SK-N-SH treated with all-trans-retinoic acid at 6 μM for 48 hours (cell line): Measurements from ENCODE around the gene ZNF230.

Experiments used
- ATAC-seq: fragments of 200-7000 bp; cut with Tn5 transposase; 3 replicates; pipeline ENCODE4 v1.9.1; 2020; ENCODE audit warnings: mild to moderate bottlenecking, moderate library complexity
- ARNTL ChIP-seq: fragments of 450-650 bp; formaldehyde crosslinking; IDR thresholded peaks from 2 replicates; pipeline ENCODE4 v1.5.0; 2020; ENCODE audit warnings: low read depth, mild to moderate bottlenecking, moderate library complexity, borderline replicate concordance
- CSDC2 ChIP-seq: fragments of 250-450 bp; sonication (Bioruptor Pico); IDR thresholded peaks from 2 replicates; pipeline ENCODE4 v1.5.0; 2020; ENCODE audit warnings: mild to moderate bottlenecking, moderate library complexity
- CSRNP3 ChIP-seq: fragments of 250-450 bp; sonication (Bioruptor Pico); IDR thresholded peaks from 2 replicates; pipeline ENCODE4 v1.5.1; 2021; ENCODE audit warnings: mild to moderate bottlenecking, moderate library complexity
- ESRRG ChIP-seq: fragments of 250-450 bp; sonication (Bioruptor Pico); IDR thresholded peaks from 2 replicates; pipeline ENCODE4 v1.6.1; 2021; ENCODE audit warnings: mild to moderate bottlenecking
- ISL1 ChIP-seq: fragments of 250-450 bp; sonication (Bioruptor Pico); IDR thresholded peaks from 2 replicates; pipeline ENCODE4 v2.1.2; 2022; ENCODE audit warnings: mild to moderate bottlenecking, moderate library complexity
- OSR1 ChIP-seq: fragments of 250-450 bp; sonication (Bioruptor Pico); IDR thresholded peaks from 2 replicates; pipeline ENCODE4 v1.8.0; 2022; ENCODE audit warnings: moderate library complexity, mild to moderate bottlenecking, inconsistent platforms
- PATZ1 ChIP-seq: fragments of 250-450 bp; sonication (Bioruptor Pico); IDR thresholded peaks from 2 replicates; pipeline ENCODE4 v1.8.0; 2020; ENCODE audit warnings: mild to moderate bottlenecking, moderate library complexity, borderline replicate concordance
- POU6F1 ChIP-seq: fragments of 250-450 bp; sonication (Bioruptor Pico); IDR thresholded peaks from 2 replicates; pipeline ENCODE4 v1.8.0; 2021; ENCODE audit warnings: low read depth, mild to moderate bottlenecking, moderate library complexity, borderline replicate concordance
- RARB ChIP-seq: fragments of 250-450 bp; sonication (Bioruptor Pico); IDR thresholded peaks from 2 replicates; pipeline ENCODE4 v1.8.0; 2021; ENCODE audit warnings: mild to moderate bottlenecking, moderate library complexity
- SNAI2 ChIP-seq: fragments of 250-450 bp; sonication (Bioruptor Pico); IDR thresholded peaks from 2 replicates; pipeline ENCODE4 v1.5.0; 2020; ENCODE audit warnings: mild to moderate bottlenecking, moderate library complexity
- TCF4 ChIP-seq: fragments of 250-450 bp; sonication (Bioruptor Pico); IDR thresholded peaks from 2 replicates; pipeline ENCODE4 v1.8.0; 2021; ENCODE audit warnings: mild to moderate bottlenecking, moderate library complexity, borderline replicate concordance
- TOX ChIP-seq: fragments of 250-450 bp; sonication (Bioruptor Pico); IDR thresholded peaks from 2 replicates; pipeline ENCODE4 v1.8.0; 2021; ENCODE audit warnings: mild to moderate bottlenecking, moderate library complexity, borderline replicate concordance
- TSHZ2 ChIP-seq: fragments of 250-450 bp; sonication (Bioruptor Pico); IDR thresholded peaks from 2 replicates; pipeline ENCODE4 v1.5.0; 2020; ENCODE audit warnings: mild to moderate bottlenecking, moderate library complexity
- ZC3H10 ChIP-seq: fragments of 250-450 bp; sonication (Bioruptor Pico); IDR thresholded peaks from 2 replicates; pipeline ENCODE4 v1.5.1; 2021; ENCODE audit warnings: mild to moderate bottlenecking, moderate library complexity
- ZFP3 ChIP-seq: fragments of 250-450 bp; sonication (Bioruptor Pico); IDR thresholded peaks from 2 replicates; pipeline ENCODE4 v1.5.0; 2020; ENCODE audit warnings: mild to moderate bottlenecking, moderate library complexity
- ZFP30 ChIP-seq: fragments of 450-650 bp; formaldehyde crosslinking; IDR thresholded peaks from 2 replicates; pipeline ENCODE4 v1.5.0; 2022; ENCODE audit warnings: mild to moderate bottlenecking, moderate library complexity
- ZNF8 ChIP-seq: fragments of 450-650 bp; formaldehyde crosslinking; IDR thresholded peaks from 2 replicates; pipeline ENCODE4 v1.5.0; 2020; ENCODE audit warnings: mild to moderate bottlenecking, moderate library complexity

Gene ZNF230

GRCh38 chr19:43983544-43983911 lies 19.2 kb upstream of the ZNF230 start:
- ATAC-seq, result no peak
- TF ChIP-seq CSDC2 (no peak), OSR1 (CRISPR knock-in tag) (no peak), ESRRG (CRISPR knock-in tag) (no peak), SNAI2 (CRISPR knock-in tag) (no peak), ZC3H10 (no peak)
- TF ChIP-seq, all 23 proteins: peak for 0

- no peak for TF ChIP-seq ESRRG (CRISPR knock-in tag)
- no peak for TF ChIP-seq POU6F1 (CRISPR knock-in tag)
- peak; percentile 34; the same call in 1 of the 2 replicates for TF ChIP-seq TSHZ2 (CRISPR knock-in tag)
- no peak for TF ChIP-seq PATZ1 (CRISPR knock-in tag)
- peak; percentile 99 for ATAC-seq
These were observed 18.7 kb upstream of the ZNF230 start, which contains the start of gene ZNF155 for GRCh38 chr19:43983912-43984686. ZNF155 (plus strand) TSS chr19:43984188; CDS start chr19:43988544, 4,356 bp downstream.

GRCh38 chr19:43984687-43985000 lies 18.1 kb upstream of the ZNF230 start:
- TF ChIP-seq ARNTL (CRISPR knock-in tag), result no peak
- peak; percentile 59 for ATAC-seq

- TF ChIP-seq ZNF8 (no peak), RARB (CRISPR knock-in tag) (no peak), ZFP30 (CRISPR knock-in tag) (no peak), ESRRG (CRISPR knock-in tag) (no peak), ZFP3 (CRISPR knock-in tag) (no peak), CSRNP3 (CRISPR knock-in tag) (no peak), CSDC2 (no peak), TCF4 (CRISPR knock-in tag) (no peak), ZC3H10 (no peak), ARNTL (CRISPR knock-in tag) (no peak), ISL1 (no peak), OSR1 (CRISPR knock-in tag) (no peak), TSHZ2 (CRISPR knock-in tag) (no peak), TOX (no peak)
- ATAC-seq, result no peak
These were observed 5.0 kb upstream of the ZNF230 start for GRCh38 chr19:43997631-43998290.
